Kasumi-1 (cell line): Measurements from ENCODE around the gene ENTHD1.

ENCODE experiments used
- DNase-seq, 2 experiments: peaks; one replicate each; lab custom pipeline; 2025; lab: John Stamatoyannopoulos, UW

The ENTHD1 gene, protein sequence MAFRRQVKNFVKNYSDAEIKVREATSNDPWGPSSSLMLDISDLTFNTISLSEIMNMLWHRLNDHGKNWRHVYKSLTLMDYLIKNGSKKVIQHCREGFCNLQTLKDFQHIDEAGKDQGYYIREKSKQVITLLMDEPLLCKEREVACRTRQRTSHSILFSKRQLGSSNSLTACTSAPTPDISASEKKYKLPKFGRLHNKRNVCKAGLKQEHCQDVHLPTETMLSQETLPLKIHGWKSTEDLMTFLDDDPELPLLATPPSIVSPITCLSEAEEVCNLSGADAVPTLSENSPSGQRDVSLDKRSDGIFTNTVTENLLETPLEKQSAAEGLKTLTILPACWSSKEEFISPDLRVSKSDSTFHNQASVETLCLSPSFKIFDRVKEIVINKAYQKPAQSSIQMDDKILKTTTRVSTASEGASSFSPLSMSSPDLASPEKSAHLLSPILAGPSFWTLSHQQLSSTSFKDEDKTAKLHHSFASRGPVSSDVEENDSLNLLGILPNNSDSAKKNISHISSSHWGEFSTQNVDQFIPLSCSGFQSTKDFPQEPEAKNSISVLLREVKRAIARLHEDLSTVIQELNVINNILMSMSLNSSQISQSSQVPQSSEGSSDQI

DNA sequence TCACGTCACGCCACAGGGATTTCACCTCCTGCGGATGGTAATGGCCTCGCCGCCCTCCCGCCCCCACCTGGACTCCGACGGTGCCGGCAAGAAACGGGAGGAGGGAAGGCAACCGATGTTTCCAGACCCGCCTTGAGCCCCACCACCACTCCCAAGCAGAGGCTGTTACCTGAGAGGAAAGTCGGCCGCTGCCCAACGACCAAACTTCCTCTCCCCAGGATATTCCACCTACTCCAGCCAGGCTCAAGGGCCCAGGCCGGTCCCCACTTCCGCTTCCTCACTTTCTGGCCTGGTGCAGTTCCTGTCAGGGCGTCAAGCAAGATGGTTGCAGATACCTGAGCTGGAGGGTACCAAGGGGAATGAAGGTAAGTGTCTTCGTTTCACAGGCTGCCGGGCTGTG is at the start of gene ENTHD1:
ENTHD1 (minus strand) TSS at position 235 of the 400 bp plus-strand sequence. CDS start 6,012 bp downstream, outside the sequence.
- no peak for DNase-seq

DNA sequence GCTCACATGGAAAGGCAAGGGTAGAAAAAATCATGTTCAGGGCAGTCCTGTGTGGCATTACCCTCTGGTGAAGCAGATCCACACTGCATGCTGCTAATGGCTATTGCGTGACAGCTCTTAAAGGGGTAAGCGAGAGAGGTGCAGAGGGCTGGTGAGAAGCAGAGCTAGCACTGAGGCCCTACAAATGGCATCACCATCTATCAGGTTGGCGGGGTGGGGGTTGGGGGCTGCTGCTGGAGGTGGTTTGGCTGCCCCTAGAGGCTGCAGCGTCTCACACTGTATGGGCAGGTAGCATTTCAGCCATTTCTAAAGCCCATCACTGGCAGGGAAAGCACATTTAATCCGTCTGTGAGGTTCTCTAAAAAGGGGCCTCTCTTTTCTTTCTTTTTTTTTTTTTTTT is 49.8 kb upstream of the ENTHD1 start:
- no peak for DNase-seq

DNA sequence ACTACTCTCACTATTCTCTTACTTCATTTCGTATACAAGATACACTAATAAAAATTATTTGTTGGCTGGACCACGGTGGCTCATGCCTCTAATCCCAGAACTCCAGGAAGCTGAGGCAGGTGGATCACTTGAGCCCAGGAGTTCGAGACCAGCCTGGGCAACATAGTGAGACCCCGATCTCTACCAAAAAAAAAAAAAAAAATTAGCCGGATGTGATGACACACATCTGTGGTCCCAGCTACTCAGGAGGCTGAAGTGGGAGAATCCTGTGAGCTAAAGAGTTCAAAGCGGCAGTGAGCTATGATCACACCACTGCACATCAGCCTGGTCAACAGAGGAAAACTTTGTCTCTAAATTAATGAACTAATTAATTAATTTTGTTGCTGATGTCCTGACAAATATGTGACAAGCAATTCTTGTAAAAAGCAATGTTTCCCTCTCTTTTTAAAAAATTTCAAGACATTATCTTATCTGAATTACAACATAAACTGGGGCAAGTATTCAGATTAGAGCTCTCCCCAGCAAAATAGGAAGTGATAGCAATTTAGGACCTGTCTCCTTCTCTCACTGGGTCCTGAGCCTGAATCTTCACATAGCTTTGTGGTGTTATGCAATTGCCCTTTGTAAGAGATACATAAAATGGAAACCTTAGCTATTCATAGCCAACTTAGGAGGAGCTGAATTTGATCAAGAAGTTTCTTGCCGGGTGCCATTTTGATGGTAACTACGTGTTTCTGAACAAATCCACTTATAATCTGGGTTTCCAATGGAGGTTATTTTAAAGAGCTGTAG is 49.1 kb upstream of the ENTHD1 start:
- peak in 1 of 2 experiments; percentile 6 for DNase-seq

DNA sequence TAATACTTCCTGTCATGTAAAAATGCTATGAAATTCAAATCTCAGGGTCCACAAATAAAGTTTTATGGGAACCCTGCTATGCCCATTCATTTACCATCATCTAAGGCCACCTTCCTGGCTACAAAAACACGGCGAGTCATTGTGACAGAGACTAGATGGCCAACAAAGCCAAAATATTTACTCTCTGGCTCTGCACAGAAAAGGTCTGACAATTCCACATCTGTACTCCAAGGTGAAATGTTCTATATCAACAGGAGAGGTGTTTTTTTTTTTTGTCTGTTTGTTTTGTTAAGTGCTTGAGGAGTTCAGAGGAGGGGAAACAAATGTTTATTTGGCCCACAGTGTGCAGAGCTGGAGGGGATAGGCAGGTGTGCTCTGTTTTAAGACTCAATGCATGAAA is 48.0 kb upstream of the ENTHD1 start:
- no peak for DNase-seq

DNA sequence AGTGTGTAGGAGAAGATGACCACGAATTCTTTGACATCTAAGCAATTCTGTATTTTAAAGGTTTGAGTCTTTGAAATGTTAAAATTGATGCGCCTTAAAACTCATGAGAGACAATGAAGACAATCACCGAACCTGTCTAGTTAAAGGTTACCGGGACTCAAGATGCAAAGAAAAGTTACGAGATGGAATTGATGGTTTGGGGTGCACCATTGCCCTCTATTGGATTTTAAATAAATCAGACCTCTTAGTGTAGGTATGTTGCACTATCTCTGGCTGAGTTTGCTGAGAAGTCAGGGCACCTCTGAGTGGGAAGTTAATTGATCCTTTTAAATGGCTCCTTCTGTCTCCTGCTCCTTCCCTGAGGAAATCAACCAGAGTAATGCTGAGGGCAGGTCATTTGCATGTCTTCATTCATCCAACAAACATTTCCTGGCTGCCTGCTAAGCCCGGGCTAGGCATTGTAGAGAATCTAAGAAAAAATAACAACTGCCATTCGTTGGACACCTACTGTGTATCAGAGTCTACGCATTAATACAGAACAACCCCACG is 47.3 kb upstream of the ENTHD1 start:
- no peak for DNase-seq

DNA sequence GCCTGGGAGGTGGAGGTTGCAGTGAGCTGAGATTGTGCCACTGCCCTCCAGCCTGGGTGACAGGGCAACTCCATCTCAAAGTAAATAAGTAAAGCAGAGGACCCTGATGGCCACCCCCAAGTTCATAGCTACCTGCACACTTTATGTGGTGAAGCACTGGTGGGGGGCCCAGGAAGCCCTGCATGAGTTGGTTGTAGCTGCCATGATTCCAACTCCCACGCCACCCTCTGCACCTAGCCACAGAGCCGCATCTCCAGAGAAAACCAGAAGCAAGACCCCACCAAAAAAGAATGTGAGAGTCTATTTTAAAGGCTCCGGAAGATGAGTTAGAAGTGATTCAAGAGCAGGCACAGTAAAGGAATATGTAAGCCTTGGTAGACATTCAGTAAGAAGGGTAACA is 46.3 kb upstream of the ENTHD1 start:
- no peak for DNase-seq

DNA sequence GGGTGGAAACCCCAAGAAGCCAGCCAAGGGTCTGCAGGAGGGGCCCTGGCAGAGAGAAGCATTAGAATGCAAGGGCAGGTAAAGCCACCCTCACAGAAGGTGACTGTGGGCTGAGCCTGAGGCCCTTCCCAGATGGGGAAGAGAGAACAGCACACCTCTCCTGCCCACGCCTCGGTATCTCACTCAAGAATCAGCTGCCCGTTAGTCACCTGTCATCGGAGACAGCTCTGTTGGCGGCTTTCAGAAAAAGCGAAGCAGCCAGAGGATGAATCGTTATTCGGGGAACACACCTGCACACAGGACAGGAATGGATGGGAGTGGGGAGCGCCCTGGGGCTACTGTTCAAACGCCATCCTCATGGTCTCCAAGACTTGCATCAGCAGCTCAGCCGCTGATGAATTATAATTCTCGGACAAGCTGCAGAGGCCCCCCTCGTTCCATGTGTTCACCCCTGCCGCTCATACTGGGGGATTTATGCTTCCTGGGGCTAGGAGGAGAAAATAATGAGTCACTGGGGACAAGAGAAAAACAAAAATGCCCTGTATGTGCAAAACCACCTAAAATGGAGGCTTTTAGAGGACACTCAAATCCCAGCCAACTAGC is 45.0 kb upstream of the ENTHD1 start:
- no peak for DNase-seq

DNA sequence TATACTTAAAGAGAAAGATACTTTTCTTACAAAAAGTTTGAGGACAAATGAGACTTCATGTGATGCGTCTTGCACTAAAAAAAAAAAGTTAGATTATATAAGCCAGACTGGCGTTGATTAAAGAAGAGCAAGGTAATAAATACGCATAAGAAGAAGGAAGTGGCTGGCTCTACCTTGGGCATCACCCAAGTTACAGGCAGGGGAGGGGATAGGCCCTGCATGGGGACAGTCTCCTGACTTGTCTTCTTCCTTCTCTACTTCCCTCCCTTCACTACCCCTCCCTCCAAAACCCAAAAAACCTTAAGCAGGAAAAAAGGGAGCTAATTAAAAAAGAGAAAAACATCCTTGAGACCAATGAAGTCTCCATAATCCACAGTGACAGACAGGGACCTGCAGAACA is 44.3 kb upstream of the ENTHD1 start:
- no peak for DNase-seq

DNA sequence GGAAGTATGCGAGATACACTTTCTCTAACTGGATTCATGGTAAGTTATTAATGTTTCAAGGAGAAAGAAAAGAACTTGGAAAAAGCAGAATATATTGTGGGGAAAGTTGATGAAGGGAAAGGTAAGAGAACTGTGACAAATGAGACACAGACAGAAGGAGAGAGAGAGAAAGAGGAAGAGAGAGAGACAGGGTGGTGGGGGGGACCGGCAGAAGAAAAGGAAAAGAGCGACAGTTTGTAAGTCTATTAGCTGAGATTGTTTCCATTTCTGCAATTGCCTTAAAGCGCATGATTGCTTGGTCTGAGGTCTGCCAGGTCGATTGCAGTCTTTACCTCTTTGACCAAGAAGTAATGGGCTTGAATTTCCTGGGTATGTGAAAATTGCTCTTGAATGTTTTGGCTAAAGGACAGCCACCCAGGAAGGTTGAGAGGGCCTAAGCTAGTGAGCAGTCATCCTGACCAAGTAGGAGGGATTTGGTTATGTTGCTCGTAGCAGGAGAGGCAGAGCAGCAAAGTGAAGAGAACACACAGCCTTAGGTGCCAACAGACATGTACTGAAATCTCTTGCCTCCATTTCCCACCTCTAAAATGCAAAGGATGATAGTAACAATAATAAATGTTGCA is 43.1 kb upstream of the ENTHD1 start:
- DNase-seq: no peak

DNA sequence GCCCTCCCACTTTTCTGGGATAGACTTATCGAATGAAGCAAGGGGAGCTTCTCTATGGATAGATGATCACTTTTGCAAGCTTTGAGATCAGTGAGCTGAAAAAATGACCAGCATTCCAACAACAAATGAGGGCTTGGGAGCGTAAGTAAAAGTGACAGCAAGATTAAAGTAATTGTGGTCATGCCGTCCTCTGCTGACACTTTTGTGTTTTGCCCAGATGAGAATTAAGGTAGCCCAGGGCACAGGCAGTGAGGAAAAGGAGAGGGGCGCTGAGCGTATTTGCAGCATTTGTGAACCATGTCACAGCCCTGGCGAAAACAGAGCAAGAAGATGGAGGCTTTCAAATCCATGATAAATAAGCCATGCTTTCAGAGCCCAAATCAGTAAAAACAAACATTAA is 42.1 kb upstream of the ENTHD1 start:
- DNase-seq: no peak

DNA sequence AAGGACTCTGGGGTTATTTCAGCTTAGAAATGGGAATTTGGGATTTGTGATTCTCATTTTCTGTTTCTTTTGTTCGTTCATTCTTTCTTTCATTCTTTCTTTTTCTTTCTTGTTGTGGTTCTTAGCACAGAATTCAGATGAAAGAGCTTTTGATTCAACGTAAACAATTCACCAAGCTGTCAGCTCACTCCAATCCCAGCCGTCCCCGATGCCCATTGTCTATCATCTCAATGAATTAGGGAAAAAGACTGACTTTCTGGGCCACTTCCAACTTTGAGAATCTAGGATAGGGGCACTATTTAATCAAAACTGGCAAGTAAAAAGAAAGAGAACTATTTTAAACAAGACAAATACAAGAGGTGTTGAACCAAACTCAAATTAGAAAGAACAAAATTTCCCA is 41.6 kb upstream of the ENTHD1 start:
- DNase-seq: no peak

DNA sequence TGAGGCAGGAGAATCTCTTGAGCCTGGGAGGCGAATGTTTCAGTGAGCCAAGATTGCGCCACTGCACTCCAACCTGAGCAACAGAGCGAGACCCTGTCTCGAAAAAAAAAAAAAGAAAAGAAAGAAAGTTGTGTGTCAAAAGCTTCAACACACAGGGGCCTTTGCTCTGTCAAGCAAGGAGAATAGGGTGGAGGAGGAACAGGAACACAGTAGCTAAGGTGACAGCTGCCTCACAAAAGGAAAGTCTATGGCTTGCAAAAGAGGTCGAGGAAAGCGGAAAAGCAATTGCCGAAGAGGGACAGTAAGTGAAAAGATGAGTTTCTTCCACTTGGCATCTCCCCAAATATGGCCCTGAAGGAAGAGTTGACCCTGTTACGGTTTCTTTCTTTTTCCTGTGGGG is 40.2 kb upstream of the ENTHD1 start:
- DNase-seq: no peak

DNA sequence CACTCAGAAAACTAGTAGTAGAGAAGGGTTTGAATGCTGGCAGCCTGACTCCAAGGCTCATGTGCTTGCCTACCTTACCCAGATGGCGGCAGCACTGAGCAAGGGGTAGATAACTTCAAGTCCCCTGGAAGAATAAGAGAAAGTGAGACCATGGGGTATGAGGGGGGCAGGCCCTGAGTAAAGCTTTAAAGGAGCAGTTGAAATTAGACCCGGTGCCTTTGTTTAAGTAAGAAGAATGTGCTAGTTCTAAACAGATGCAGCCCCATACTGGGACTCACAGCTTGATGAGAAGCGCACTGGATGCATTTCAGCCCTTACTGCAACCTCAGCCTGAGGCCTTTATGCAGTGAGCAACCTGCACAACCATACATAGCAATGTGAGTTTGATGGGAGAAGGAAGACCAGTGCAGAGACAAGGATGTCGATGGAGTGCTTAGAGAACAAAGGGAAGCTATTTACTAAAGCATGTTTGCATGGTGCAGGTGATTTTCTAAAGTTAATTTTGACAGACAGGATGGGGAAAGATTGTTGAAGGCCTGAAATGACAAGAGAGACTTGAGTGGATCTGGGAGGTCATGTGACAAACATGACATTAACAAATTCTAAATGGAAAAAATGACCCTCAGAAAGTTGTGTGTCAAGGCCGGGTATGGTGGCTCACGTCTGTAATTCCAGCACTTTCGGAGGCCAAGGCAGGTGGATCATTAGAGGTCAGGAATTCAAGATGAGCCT is 39.5 kb upstream of the ENTHD1 start:
- peak; percentile 49 to 74 for DNase-seq

DNA sequence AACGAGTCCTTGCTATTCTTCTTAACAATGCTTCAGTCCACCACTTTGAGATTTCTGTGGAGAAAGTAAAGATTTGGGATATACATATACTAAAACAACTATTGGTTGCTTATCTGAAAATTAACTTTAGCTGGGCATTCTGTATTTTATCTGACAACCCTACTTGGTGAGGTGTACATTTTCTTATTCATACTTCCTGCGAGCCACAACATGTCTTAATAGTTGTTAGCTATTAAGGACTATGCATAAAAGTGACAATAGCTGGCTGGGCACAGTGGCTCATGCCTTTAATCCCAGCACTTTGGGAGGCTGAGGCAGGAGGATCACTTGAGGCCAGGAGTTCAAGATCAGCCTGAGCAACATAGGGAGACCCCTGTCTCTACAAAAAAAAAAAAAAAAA is 38.6 kb upstream of the ENTHD1 start:
- DNase-seq: no peak

DNA sequence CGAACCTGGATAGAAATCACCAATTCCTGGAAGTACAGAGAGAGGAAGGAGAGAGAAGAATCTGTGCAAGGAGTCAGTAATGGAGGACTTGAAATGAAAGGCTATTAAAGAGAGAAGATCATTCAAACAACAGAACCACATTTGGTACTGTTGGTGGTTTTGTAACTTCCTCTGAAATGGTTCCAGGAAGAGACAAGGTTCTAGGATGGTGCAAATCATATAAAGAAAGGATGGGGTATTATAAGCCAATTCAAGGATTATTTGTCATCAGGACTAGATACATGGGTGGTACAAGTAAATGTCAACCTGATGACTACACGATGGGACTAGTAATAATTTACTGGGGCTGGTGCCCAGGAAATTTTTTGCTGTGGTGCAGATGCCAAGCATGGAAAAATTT is 37.7 kb upstream of the ENTHD1 start:
- no peak for DNase-seq

DNA sequence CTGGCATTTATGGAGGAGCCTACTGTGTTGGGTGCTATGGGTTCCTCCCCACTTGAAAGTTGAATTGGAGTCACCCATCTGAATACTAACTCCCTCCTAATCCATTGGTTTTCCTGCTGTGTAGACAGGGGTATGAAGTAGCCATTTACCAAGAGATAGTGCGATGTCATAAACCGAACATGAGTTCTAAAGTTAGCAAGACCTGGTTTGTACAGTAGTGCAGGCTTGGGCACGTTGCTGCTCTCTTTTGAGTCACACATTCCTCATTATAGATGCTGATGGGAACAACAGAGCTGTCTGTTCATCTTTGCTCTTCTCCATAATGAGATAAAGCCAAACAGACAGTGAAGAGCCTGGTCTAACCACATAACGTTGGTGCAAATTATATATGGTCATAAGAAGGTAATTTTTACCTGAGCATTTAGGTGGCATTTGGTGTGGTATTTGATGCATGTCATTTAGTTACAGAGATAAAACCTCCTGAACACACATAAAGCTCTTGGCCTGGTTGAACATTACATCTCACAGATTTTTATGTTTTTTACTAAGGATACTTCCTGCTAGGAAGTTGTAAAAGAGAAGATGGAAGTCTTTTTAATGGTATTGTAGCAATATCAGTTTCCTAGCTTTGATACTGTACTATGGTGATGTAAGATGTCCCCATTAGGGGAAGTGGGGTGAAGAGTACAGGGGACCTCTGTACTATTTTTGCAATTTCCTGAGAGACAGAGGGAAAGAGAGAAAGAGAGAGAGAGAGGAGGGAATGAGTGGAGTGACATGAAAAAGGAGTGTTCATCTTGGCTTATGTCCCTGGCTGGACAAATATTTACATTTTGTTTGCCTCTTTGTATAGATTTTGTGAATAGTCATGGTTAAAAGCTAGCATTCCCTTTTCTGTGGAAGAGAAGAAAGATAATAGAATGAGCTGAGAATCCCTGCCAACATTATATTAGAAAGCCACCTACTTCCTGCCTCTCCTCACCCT is 35.3 kb upstream of the ENTHD1 start:
- peak in 1 of 2 experiments; percentile 9 for DNase-seq

DNA sequence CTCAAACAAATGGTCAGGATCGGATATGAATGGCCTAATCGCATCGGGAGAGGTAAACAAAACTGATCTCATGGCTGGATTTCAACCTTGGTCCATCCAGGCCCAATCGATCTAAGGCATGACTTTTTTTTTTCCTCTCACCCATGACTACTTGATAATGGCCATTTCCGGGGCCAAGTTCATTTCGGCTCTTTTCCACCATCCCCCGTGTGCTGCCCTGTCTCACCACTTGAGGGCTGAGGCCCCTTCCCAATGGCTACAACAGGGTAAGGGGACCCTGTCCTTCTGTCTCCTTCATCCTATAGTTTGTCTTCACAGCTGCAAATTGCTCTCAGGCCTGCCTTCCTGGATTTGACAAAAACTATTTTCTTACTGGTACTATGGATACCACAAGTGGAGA is 34.0 kb upstream of the ENTHD1 start:
- DNase-seq: no peak

DNA sequence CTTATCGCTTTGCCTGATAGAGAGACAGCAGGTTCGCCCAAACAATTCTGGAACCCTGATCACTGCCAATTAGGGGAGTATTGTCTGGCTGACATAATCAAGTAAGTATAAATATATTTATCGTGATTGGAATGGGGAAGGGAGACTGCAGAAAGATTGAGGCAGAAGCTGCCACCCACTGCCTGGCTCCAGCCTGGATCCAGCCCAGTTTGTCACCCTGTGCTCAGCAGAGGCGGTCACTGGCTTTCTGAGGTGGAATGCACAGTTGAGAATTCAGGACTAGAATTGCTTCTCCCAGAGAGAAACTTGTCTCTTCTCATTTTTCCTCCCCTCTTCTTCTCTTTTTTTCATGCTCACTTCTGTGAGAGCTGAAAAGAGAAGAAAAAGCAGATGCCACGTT is 33.2 kb upstream of the ENTHD1 start:
- DNase-seq: no peak

DNA sequence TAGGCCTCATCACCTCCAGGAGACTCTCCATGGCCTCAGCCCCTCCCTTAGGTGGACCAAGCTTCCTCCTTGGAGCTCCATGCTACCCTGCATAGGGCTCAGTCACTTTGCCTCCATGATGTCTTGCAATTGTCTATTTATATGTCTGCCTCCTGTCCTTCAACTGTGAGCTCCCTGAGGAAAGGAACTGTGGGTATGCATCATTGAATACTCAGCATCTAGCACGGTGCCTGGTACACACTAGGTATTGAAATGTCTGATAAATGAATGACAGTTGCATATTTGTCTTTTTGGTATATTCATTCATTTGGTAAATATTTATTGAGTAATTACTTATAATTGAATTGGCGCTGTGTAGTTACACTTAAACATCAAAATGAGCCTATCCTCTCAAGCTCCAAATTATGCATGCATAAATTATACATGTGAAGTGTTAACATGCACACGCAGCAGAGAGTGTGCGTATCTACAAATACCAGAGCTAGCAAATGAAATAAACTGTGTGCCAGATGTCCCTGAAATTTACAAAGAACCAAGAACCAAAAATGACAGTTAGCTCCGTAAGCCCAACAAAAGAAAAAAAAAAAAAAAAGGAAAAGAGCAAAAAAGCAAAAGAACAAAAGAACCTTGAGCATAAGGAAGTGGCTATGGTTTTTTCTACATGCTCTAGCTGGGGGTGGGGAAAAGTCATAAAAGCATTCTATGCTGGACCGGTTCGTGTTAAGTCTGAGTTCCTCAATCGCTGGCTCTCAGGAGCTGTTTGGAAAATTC is 32.5 kb upstream of the ENTHD1 start:
- no peak for DNase-seq
